Loucy (cell line): ENCODE results near the gene UBAP1.

Experiments used
- H2AFZ ChIP-seq: fragments of 200-600 bp; sonication (generic); 2 replicates; pipeline ENCODE4 v1.6.0; 2016; ENCODE audit warnings: antibody characterized with exemption, mild to moderate bottlenecking, low read length, moderate library complexity
- H3F3A ChIP-seq: fragments of 200-600 bp; 2 replicates; pipeline ENCODE4 v1.6.0; 2016; ENCODE audit warnings: antibody characterized with exemption, low read depth, mild to moderate bottlenecking
- H3K27me3 ChIP-seq: fragments of 200-600 bp; sonication (generic); 2 replicates; pipeline ENCODE4 v1.6.1; 2014; ENCODE audit warnings: low read length, mild to moderate bottlenecking; ENCODE audit not compliant: insufficient read depth, poor library complexity, severe bottlenecking
- H3K36me3 ChIP-seq: fragments of 200-600 bp; sonication (generic); 2 replicates; pipeline ENCODE4 v1.6.1; 2016; ENCODE audit warnings: low read length; ENCODE audit not compliant: insufficient read depth
- H3K4me1 ChIP-seq: fragments of 200-600 bp; sonication (generic); 2 replicates; pipeline ENCODE4 v1.5.1; 2014; ENCODE audit warnings: low read length, mild to moderate bottlenecking; ENCODE audit not compliant: insufficient read depth, poor library complexity, severe bottlenecking
- H3K4me2 ChIP-seq: fragments of 200-600 bp; sonication (generic); 2 replicates; pipeline ENCODE4 v1.6.0; 2014; ENCODE audit warnings: antibody characterized with exemption, low read length, low read depth, mild to moderate bottlenecking; ENCODE audit not compliant: poor library complexity, severe bottlenecking
- H3K4me3 ChIP-seq: fragments of 200-600 bp; sonication (generic); 2 replicates; pipeline ENCODE4 v1.5.1; 2014; ENCODE audit warnings: low read length, mild to moderate bottlenecking, mixed read lengths; ENCODE audit not compliant: poor library complexity, severe bottlenecking
- H3K79me2 ChIP-seq: fragments of 200-600 bp; sonication (generic); 2 replicates; pipeline ENCODE4 v1.6.1; 2014; ENCODE audit warnings: low read length; ENCODE audit not compliant: insufficient read depth
- H3K9ac ChIP-seq: fragments of 200-600 bp; sonication (generic); 2 replicates; pipeline ENCODE4 v1.6.0; 2014; ENCODE audit warnings: mild to moderate bottlenecking, low read depth, low read length, moderate library complexity; ENCODE audit not compliant: poor library complexity, severe bottlenecking
- H3K9me2 ChIP-seq: fragments of 200-600 bp; sonication (generic); replicated peaks from 2 replicates; pipeline ENCODE4 v1.6.1; 2016; ENCODE audit warnings: low read depth, low read length, mixed read lengths
- H3K9me3 ChIP-seq: fragments of 200-600 bp; sonication (generic); 2 replicates; pipeline ENCODE4 v1.6.1; 2014; ENCODE audit warnings: mild to moderate bottlenecking, antibody characterized with exemption, low read length, low read depth; ENCODE audit not compliant: insufficient read depth
- H4K20me1 ChIP-seq: fragments of 200-600 bp; sonication (generic); 2 replicates; pipeline ENCODE4 v1.6.0; 2014; ENCODE audit warnings: antibody characterized with exemption, low read length, mild to moderate bottlenecking; ENCODE audit not compliant: insufficient read depth, poor library complexity, severe bottlenecking
- CTCF ChIP-seq: fragments of 200-600 bp; sonication (generic); conservative IDR thresholded peaks from 2 replicates; pipeline ENCODE4 v1.5.1; 2014; ENCODE audit warnings: mild to moderate bottlenecking, antibody characterized with exemption, low read length
- EZH2phosphoT487 ChIP-seq: fragments of 200-600 bp; IDR thresholded peaks from 2 replicates; pipeline ENCODE4 v1.6.1; 2018; ENCODE audit warnings: antibody characterized with exemption, mild to moderate bottlenecking, moderate library complexity, borderline replicate concordance

UBAP1 gene

GRCh38 chr9:34170237-34170991, 8.4 kb upstream of the UBAP1 start:
- Histone ChIP-seq H3K9ac (no peak overlapping the region), H3K4me1 (no peaks in the 10 kb centered on the region), H3K79me2 (no peaks in the 10 kb centered on the region), H3K9me2 (no peaks in the 10 kb centered on the region), H2AFZ (peak overlapping the region; percentile 46; the same call in 1 of the 2 replicates), H4K20me1 (no peaks in the 10 kb centered on the region), H3K36me3 (no peaks in the 10 kb centered on the region), H3K4me3 (no peak overlapping the region), H3F3A (no peaks in the 10 kb centered on the region), H3K4me2 (no peak overlapping the region), H3K9me3 (no peaks in the 10 kb centered on the region), H3K27me3 (no peaks in the 10 kb centered on the region)
- TF ChIP-seq EZH2phosphoT487 (no peak), CTCF (no peak)

GRCh38 chr9:34171753-34172535, 6.9 kb upstream of the UBAP1 start:
- Histone ChIP-seq H3K27me3 (no peaks in the 10 kb centered on the region), H2AFZ (no peak overlapping the region), H3K4me1 (no peaks in the 10 kb centered on the region), H3K4me3 (no peak overlapping the region), H3K9me3 (no peaks in the 10 kb centered on the region), H3K79me2 (no peaks in the 10 kb centered on the region), H4K20me1 (no peaks in the 10 kb centered on the region), H3K4me2 (no peak overlapping the region), H3K9me2 (no peaks in the 10 kb centered on the region), H3K9ac (no peak overlapping the region), H3F3A (no peaks in the 10 kb centered on the region), H3K36me3 (no peaks in the 10 kb centered on the region)
- TF ChIP-seq EZH2phosphoT487 (no peak), CTCF (no peak)

- H3K36me3 ChIP-seq: no peaks in the 10 kb centered on the region
- TF ChIP-seq CTCF (no peak), EZH2phosphoT487 (no peak)
- no peaks in the 10 kb centered on the region for H3K9me3 ChIP-seq
- H3K4me1 ChIP-seq: peaks cover 12% of the 10 kb centered on the region
- H3K9ac ChIP-seq: no peak overlapping the region
- H3K27me3 ChIP-seq: no peaks in the 10 kb centered on the region
- no peak overlapping the region for H3K4me2 ChIP-seq
- no peaks in the 10 kb centered on the region for H3F3A ChIP-seq
- H2AFZ ChIP-seq: no peak overlapping the region
- H3K79me2 ChIP-seq: peaks cover 28% of the 10 kb centered on the region
- H3K4me3 ChIP-seq: no peak overlapping the region
- peaks cover 12% of the 10 kb centered on the region for H4K20me1 ChIP-seq
- no peaks in the 10 kb centered on the region for H3K9me2 ChIP-seq
Measured at GRCh38 chr9:34176089-34176488, 2.8 kb upstream of the UBAP1 start.
